Spinal cord (tissue), 10 donors: Measurements from ENCODE around the gene ULK1. TPM values are rescaled to one million over a fixed set of nuclear protein-coding genes. Genes with fewer than 3 reads are reported as not detected.
A peak's percentile ranks its signal among the peaks of the same experiment; 100 is the strongest.

Experiments used
- DNase-seq, 6 donors: peaks; one replicate each; pipeline versions ENCODE4 v3.0.0 to v3.0.0-alpha.2; 2013 to 2015; ENCODE audit warnings: low spot score in 6 of 6, low read depth in 4 of 6
- H3K27ac ChIP-seq: one replicate; pipeline ENCODE4 v1.5.1; 2013; ENCODE audit warnings: low read depth, low read length, control low read depth
- H3K27me3 ChIP-seq: one replicate; pipeline ENCODE4 v1.6.1; 2013; ENCODE audit warnings: low read length; ENCODE audit not compliant: control insufficient read depth, insufficient read depth
- H3K36me3 ChIP-seq: one replicate; pipeline ENCODE4 v1.6.1; 2013; ENCODE audit warnings: low read length; ENCODE audit not compliant: control insufficient read depth, insufficient read depth
- H3K4me1 ChIP-seq: one replicate; pipeline ENCODE4 v1.6.1; 2013; ENCODE audit warnings: low read length; ENCODE audit not compliant: control insufficient read depth, insufficient read depth
- H3K4me3 ChIP-seq: one replicate; pipeline ENCODE4 v1.5.1; 2013; ENCODE audit warnings: low read depth, low read length, control low read depth
- H3K9me3 ChIP-seq: one replicate; pipeline ENCODE4 v1.6.1; 2013; ENCODE audit warnings: low read length; ENCODE audit not compliant: control insufficient read depth, insufficient read depth
- WGBS: methylation state at CpG from one replicate; pipeline ENCODE4 v1.1.5; 2013; ENCODE audit warnings: missing lambda C conversion rate; ENCODE audit not compliant: insufficient coverage; 5-methylcytosine and 5-hydroxymethylcytosine counted together
- polyA plus RNA-seq, 2 donors: library from polyadenylated mRNA; unstranded; fragments of 120-200 nt; gene quantifications; one replicate each; pipeline ENCODE4 v1.2.1, GENCODE V29; 2013; ENCODE audit not compliant: insufficient read length in 2 of 2
- total RNA-seq, 2 donors: library from RNA; depleted of rRNA in 1 of 2; stranded (reverse); fragments of 120-200 nt in 1 of 2; fragments of >200 nt in 1 of 2; gene quantifications; one replicate each; pipeline versions ENCODE4 v1.2.3 to v1.2.4, GENCODE V29; 2013 to 2014
- donor health status: healthy.

ULK1 gene
- total and polyA plus RNA-seq, 4 donors = 10.0 to 50.0 (median 24.6) TPM

DNA sequence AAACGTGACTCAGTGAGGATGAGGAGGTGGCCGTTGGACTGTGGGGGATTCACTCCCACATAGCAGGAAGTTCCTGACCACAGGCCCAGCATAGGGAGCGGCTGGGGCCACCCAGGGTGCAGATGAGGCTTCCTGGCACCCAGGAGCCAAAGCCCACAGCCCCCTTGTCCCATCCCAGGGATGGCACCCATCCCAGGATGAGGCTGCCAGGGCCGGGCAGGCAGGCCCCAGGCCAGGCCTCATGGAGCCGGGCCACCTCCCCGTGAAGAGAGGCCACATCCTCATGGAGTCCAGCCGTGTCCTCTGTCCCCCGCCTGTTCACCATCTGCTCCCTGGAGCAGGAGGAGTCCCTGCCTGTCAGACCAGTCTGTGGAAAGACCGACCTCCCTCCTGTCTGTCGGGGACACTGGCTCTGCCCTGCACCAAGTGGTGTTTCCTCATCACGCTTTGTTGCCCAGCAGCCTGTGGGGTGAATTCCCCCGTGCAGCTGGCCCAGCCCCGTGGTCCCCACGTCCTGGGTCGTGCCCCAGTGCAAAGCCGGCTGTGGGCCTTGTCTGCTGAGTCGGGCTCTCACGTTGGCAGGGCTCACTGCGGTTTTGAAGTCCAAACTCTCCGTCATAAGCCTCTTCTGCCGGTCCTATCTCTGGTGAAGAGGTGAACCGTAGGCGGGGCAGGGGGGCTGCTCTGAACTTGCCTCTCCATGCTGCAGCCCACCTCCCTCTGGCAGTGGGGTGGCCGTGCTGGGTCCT lies 41.7 kb upstream of the ULK1 start:
- WGBS = 63% methylated on average over 24 of the region's 24 CpGs

DNA sequence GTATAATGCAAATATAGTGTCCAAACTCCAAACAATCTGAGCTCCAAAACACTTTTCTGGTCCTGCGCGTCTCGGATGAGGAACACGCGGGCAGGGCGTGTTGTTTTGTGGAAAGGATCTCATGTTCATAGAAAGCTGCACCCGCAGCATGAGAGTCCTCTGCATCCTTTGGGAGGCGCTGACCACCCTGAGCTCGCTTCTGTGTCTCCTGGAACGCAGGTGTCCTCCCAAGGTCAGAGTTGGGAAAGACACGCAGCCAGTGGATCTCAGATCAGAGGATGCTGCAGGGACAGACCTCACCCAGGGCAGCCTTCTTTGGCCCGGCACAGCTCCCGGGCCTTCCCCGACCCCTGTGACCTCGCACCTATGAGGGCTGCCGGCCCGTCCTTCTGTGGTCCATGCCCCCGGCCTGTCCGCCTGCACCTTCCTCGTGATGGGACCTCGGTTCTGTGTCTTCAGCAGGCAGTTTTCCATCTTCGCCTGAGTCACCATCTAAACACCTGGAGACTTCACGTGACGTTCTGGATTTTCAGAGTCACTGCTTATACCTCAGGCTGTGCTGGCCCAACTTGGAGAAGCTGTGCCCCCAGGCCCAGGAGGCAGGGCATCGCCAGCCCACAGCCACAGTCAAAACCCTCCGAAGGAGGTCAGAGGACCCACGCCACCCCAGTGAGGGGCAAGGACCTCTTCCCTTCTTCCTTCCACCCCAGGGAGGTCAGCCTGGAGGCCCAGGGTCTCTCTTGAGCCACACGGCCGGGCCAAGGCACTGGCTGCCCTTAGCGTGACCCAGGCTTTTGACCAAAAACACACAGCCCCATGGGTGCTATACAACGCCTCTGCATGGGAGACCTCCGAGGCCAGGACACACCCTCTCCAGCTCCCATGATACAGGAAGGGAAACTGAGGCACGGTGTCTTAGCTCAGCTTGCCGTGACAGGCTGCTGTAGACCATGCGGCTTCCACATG lies 40.3 kb upstream of the ULK1 start:
- Histone ChIP-seq H3K27me3 (peaks cover 2% of the 10 kb centered on the region), H3K36me3 (peaks cover 43% of the 10 kb centered on the region), H3K27ac (no peak overlapping the region), H3K4me3 (no peak overlapping the region), H3K4me1 (peaks cover 12% of the 10 kb centered on the region), H3K9me3 (no peaks in the 10 kb centered on the region)
- DNase-seq = no peak
- 84% methylated on average over 34 of the region's 35 CpGs for WGBS

More for the DNA sequence above, 41.7 kb upstream of the ULK1 start:
- Histone ChIP-seq H3K9me3 (no peaks in the 10 kb centered on the region), H3K27me3 (peaks cover 2% of the 10 kb centered on the region), H3K27ac (no peak overlapping the region), H3K4me3 (no peak overlapping the region), H3K4me1 (peaks cover 10% of the 10 kb centered on the region), H3K36me3 (peaks cover 51% of the 10 kb centered on the region)
- no peak for DNase-seq

DNA sequence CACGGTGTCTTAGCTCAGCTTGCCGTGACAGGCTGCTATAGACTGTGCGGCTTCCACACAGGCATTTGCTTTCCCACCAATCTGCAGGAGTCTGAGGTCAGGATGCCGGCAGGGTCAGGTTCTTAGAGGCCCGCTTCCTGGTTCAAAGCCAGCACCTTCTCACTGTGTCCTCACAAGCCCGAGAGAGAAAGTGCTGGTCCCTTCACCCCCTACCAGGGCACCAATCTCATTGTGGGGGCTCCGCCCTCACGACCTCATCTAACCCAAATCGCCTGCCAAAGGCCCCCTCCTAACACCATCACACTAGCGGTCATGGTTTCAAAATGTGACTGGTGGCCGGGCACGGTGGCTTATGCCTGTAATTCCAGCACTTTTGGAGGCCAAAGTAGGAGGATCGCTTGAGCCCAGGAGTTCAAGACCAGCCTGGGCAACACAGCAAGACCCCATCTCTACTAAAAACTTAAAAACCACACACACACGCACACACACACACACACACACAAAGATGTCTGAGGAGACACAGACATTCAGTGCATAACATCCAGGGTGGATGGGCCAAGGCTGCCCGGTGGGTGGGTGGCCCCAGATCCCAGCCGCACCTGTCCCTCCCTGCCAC lies 39.5 kb upstream of the ULK1 start:
- Histone ChIP-seq H3K9me3 (no peaks in the 10 kb centered on the region), H3K27me3 (peaks cover 2% of the 10 kb centered on the region), H3K4me1 (peaks cover 13% of the 10 kb centered on the region), H3K4me3 (no peak overlapping the region), H3K27ac (no peak overlapping the region), H3K36me3 (peaks cover 36% of the 10 kb centered on the region)
- 80% methylated on average over 12 of the region's 16 CpGs for WGBS
- no peak for DNase-seq

DNA sequence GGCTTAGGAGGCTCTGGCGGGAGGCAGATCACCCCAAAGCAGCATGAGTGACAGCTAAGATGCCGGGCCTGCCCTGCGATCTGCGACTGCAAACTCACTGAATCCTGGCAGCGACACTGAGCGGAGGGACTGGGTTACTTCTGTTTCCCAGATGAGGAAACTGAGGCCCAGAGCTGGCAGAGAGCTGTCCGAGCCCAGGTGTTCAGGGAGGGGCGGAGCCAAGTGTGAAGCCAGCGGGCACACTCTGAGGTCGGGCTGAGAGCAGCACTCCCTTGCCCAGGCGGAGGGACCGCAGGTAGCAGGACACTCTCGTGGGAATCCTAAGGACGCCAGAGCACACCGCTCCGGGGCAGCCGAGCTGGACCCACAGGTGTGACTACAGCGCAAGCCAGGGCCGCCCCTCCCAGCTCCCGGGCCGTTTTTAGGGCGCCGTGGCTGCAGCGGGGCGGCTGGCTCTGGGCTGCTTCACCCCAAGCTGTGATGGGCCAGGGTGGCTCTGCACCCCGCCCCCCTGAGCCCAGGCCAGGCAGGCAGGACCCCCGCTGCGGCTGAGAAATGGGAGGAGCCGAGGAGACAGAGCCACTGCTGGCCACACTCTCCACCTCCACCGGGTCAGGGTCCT lies 38.8 kb upstream of the ULK1 start:
- Histone ChIP-seq H3K4me1 (peaks cover 20% of the 10 kb centered on the region), H3K27me3 (peaks cover 2% of the 10 kb centered on the region), H3K4me3 (no peak overlapping the region), H3K9me3 (no peaks in the 10 kb centered on the region), H3K36me3 (peaks cover 29% of the 10 kb centered on the region), H3K27ac (no peak overlapping the region)
- WGBS = 54% methylated on average over 30 of the region's 30 CpGs
- DNase-seq = no peak

DNA sequence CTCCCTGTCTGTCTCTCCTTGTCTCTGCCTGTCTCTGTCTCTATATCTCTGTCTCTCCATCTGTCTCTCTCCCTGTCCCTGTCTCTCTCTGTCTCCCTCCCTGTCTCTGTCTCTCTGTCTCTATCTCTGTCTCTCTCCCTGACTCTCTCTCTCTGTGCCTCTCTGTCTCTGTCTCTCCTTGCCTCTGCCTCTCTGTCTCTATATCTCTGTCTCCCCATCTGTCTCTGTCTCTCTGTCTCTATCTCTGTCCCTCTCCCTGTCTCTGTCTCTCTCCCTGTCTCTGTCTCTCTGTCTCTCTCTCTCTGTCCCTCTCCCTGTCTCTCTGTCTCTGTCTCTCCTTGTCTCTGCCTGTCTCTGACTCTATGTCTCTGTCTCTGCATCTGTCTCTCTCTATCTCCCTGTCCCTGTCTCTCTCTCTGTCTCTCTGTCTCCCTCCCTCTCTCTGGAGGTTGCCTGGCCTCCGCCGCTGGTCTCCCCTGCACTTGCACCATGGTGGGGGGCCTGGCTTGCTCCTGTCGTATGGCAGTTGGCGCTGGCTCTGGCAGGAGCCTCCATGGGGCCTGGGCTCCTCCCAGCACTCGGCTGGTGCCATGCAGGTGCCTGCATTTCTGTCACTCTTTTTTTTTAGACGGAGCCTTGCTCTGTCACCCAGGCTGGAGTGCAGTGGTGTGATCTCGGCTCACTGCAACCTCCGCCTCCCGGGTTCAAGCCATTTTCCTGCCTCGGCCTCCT lies 37.9 kb upstream of the ULK1 start:
- DNase-seq = no peak
- H3K9me3 ChIP-seq = no peaks in the 10 kb centered on the region
- WGBS = 77% methylated on average over 10 of the region's 10 CpGs
- H3K36me3 ChIP-seq = peaks cover 20% of the 10 kb centered on the region
- peaks cover 23% of the 10 kb centered on the region for H3K4me1 ChIP-seq
- H3K27ac ChIP-seq = no peak overlapping the region
- H3K27me3 ChIP-seq = peaks cover 2% of the 10 kb centered on the region
- H3K4me3 ChIP-seq = no peak overlapping the region

DNA sequence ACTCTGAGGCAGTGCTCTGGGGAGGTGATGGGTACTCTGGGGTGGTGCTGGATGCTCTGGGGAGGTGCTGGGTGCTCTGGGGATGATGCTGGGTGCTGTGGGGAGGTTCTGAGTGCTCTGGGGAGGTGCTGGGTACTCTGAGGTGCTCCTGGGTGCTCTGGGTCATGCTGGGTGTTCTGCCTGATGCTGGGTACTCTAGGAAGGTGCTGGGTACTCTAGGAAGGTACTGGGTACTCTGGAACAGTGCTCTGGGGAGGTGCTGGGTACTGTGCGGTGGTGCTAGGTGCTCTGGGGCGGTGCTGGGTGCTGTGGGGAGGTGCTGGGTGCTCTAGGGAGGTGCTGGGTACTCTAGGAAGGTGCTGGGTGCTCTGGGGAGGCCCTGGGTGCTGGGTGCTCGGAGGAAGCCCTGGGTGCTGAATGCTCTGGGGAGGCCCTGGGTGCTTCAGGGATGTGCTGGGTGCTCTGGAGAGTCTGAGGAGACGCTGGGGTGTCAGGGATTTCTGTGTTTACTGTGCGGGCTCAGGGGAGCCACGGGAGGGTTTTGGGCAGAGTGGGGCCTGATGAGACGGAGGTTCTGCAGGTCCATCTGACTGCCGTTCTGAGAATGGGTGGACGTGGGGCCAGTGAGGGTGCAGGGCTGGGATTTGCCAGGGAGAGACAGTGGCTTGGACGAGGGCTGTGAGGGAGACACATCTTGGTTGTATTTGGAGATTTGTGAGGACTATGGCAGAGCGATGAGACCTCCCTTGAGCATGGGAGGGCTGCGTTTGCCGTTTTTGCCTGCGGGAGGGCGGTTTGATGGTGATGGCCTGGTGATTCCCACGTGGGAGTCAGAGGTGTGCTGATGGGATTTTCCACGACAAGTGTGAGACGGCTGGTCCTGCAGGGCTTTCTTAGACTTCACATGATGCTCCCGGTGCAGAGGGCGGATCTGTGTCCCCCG lies 36.2 kb upstream of the ULK1 start:
- H3K9me3 ChIP-seq = no peaks in the 10 kb centered on the region

DNA sequence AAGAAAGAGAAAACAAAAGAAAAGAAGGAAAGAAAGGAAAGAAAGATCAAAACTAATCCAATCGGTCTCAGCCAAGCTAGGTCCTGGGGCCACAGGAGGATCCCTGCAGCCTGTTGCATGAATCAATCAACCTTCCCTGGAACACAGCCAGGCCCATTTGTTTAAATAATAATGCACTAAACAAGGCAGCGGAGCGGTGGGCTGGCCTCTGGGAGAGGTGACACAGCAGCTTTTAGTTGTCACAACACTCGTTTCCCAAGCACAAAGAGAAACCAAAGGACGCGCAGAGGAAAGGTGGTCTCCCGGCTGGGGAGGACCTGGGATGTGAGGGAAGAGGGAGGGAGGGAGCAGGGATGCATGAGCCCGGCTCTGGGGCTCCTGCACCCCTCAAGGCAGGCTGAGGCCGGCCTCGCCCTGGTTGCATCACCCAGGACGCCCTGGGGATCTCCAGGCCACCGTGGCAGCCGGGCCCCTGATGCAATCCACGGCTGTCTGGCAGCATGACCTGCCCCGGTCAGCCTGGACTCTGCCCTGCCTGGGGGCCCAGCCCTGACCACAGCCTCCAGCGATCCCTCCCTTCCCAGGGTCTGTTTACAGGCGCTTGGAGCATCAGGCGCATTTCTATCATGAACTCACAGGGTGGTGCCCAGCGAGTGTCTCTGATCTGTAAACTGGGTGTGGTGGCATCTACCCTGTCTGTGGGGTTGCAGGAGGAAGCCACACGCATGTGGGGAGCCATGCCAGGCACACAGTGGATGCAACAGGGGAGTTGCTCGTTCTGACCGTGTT lies 33.8 kb upstream of the ULK1 start:
- Histone ChIP-seq H3K4me3 (no peak overlapping the region), H3K36me3 (no peaks in the 10 kb centered on the region), H3K4me1 (peaks cover 25% of the 10 kb centered on the region), H3K27ac (no peak overlapping the region), H3K27me3 (no peaks in the 10 kb centered on the region), H3K9me3 (no peaks in the 10 kb centered on the region)
- 42% methylated on average over 19 of the region's 22 CpGs for WGBS
- peak in 3 of 6 donors; percentile 4 to 69 (median 25) for DNase-seq

More for the DNA sequence above, 36.2 kb upstream of the ULK1 start:
- Histone ChIP-seq H3K27me3 (peaks cover 2% of the 10 kb centered on the region), H3K4me3 (no peak overlapping the region), H3K27ac (no peak overlapping the region), H3K4me1 (peaks cover 24% of the 10 kb centered on the region), H3K36me3 (peaks cover 4% of the 10 kb centered on the region)
- no peak for DNase-seq
- 82% methylated on average over 21 of the region's 21 CpGs for WGBS
